ENCODE measurements around the gene ETS1.
A peak's percentile ranks its signal among the peaks of the same experiment; 100 is the strongest.

ETS1 gene

GRCh38 chr11:128520206-128520887 lies 67.0 kb downstream of the ETS1 start:
- TF ChIP-seq CTCF (conservative IDR thresholded peaks at IDR 0.05; ENCODE audit: low read depth) = no peak
- H3K27ac ChIP-seq = peak overlapping the region; percentile 40; the same call in 1 of the 2 replicates
- DNase-seq (ENCODE audit: low spot score) = no peak
- POLR2A ChIA-PET (ENCODE audit: low non-redundant PET) = no interaction called here
- CTCF ChIA-PET = interaction anchor here (0.7 to 1.0 kb wide), 2 partner anchors 24 to 453 kb away, joined by 3 to 5 read pairs; no protein-coding TSS in a partner anchor

- POLR2A ChIA-PET (ENCODE audit: low non-redundant PET) = no interaction called here
- no peak for DNase-seq (ENCODE audit: low spot score)
- no peak overlapping the region for H3K27ac ChIP-seq
- TF ChIP-seq CTCF (conservative IDR thresholded peaks at IDR 0.05; ENCODE audit: low read depth) = no peak
- CTCF ChIA-PET = interaction anchor here (0.6 to 1.0 kb wide), 2 partner anchors 25 to 245 kb away, joined by 4 to 5 read pairs; no protein-coding TSS in a partner anchor
These were observed 68.0 kb downstream of the ETS1 start for GRCh38 chr11:128519338-128519737.

GRCh38 chr11:128518493-128519207 lies 68.7 kb downstream of the ETS1 start:
- ChIA-PET POLR2A (ENCODE audit: low non-redundant PET) (no interaction called here), CTCF (interaction anchor here (0.6 to 1.4 kb wide), 3 partner anchors 11 to 244 kb away, joined by 3 to 4 read pairs (median 3); no protein-coding TSS in a partner anchor)
- H3K27ac ChIP-seq = no peak overlapping the region
- TF ChIP-seq CTCF (conservative IDR thresholded peaks at IDR 0.05; ENCODE audit: low read depth) = no peak
- DNase-seq (ENCODE audit: low spot score) = no peak

GRCh38 chr11:128517451-128518230 lies 69.7 kb downstream of the ETS1 start:
- no peak for TF ChIP-seq CTCF (conservative IDR thresholded peaks at IDR 0.05; ENCODE audit: low read depth)
- ChIA-PET POLR2A (ENCODE audit: low non-redundant PET) (no interaction called here), CTCF (interaction anchor here (0.6 to 1.4 kb wide), 2 partner anchors 12 to 359 kb away, joined by 3 read pairs; no protein-coding TSS in a partner anchor)
- no peak overlapping the region for H3K27ac ChIP-seq
- DNase-seq (ENCODE audit: low spot score) = no peak

- TF ChIP-seq CTCF (conservative IDR thresholded peaks at IDR 0.05; ENCODE audit: low read depth) = no peak
- no peak for DNase-seq (ENCODE audit: low spot score)
- CTCF ChIA-PET = interaction anchor here (0.7 kb wide), 1 partner anchor 107 kb away, joined by 3 read pairs; no protein-coding TSS in a partner anchor
- no peak overlapping the region for H3K27ac ChIP-seq
- POLR2A ChIA-PET (ENCODE audit: low non-redundant PET) = no interaction called here
These were observed 70.5 kb downstream of the ETS1 start for GRCh38 chr11:128516886-128517285.
